OCI-LY3 (cell line): Measurements from ENCODE around the gene ROR1.

Experiments used
- EZH2phosphoT487 ChIP-seq: fragments of 200-600 bp; shearing (Covaris generic); IDR thresholded peaks from 2 replicates; pipeline ENCODE4 v1.6.1; 2018; ENCODE audit warnings: antibody characterized with exemption, mixed run types, low read depth
- TF ChIP-seq, protein P1 (sequence below): fragments of 200-600, 300-600 bp; sonication (generic); IDR thresholded peaks from 2 replicates; pipeline ENCODE4 v1.5.1; 2014; ENCODE audit warnings: antibody characterized with exemption, low read length, low read depth

DNA sequence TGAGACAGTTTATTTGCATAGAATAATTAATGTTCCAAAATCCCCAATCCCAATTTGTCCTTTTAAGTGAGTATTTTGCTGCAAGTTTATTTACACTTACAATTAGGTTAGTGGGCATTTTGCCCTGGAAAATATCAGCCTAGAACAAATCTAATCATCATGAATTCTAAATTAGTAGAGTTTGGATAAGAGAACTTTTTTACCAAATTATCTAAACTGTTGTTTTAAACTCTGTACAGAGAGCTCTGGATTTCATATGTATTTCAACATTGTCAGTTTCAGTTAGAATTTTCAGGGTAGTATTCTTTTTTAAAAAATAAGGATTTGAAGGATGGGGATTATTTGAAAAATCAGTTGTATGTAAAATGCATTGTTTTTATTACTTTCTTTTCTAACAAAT lies 401.8 kb downstream of the ROR1 start:
- TF ChIP-seq, protein P1, sequence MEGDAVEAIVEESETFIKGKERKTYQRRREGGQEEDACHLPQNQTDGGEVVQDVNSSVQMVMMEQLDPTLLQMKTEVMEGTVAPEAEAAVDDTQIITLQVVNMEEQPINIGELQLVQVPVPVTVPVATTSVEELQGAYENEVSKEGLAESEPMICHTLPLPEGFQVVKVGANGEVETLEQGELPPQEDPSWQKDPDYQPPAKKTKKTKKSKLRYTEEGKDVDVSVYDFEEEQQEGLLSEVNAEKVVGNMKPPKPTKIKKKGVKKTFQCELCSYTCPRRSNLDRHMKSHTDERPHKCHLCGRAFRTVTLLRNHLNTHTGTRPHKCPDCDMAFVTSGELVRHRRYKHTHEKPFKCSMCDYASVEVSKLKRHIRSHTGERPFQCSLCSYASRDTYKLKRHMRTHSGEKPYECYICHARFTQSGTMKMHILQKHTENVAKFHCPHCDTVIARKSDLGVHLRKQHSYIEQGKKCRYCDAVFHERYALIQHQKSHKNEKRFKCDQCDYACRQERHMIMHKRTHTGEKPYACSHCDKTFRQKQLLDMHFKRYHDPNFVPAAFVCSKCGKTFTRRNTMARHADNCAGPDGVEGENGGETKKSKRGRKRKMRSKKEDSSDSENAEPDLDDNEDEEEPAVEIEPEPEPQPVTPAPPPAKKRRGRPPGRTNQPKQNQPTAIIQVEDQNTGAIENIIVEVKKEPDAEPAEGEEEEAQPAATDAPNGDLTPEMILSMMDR: no peak
- no peak for TF ChIP-seq EZH2phosphoT487
